ENCODE data around the gene SUPT5H.

- TF ChIP-seq CTCF (IDR thresholded peaks at IDR 0.05; ENCODE audit: insufficient read depth, low read length, poor library complexity, severe bottlenecking) = no peak
- no peak for TF ChIP-seq EZH2phosphoT487 (conservative IDR thresholded peaks at IDR 0.05; ENCODE audit: low read length)
Observed at GRCh38 chr19:39494661-39495060, 49.3 kb downstream of the SUPT5H start.
